ENCODE data around the gene RNF223.
"Not testable (repeated sequence)": the region's sequence is repeated elsewhere in the genome, so short reads cannot be mapped to it uniquely, and the experiment has no call there.

Gene RNF223

DNA sequence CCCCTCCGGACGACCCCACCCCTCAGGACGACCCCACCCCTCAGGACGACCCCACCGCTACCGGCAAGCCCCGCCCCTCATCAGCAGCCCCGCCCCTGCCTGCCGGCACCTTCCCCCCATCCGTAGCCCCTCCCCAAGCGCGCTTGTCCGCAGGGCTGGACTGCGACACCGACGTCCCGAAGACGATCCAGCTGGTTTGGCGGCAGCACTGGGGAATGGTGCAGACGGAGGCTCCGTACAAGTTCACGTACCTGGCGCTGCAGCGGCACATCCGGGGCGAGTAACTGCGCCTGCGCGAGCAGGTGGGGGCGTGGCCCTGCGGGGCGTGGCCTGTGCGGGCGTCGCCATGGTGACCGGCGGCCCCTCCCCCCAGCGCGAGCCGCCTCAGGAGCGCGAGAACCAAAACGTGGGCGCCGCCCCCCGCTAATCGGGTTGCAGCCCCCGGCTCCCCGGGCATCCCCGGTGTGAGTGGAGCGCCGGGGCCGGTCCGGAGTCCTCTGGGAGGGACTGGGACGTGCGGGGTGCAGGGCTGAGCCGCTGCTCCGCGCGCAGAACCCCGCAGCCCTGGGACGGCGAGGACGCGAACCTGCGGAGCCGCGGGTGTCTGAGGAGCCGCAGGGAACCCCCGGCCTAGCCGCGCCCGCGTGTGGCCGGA, 4.9 kb downstream of the RNF223 start:
- H3K27ac ChIP-seq (ENCODE audit: low read depth, low read length) = no peak overlapping the region
- no peaks in the 10 kb centered on the region for H3K9me3 ChIP-seq (ENCODE audit: control insufficient read depth, insufficient read depth, low read depth, low read length)
- peaks cover 9% of the 10 kb centered on the region for H3K4me1 ChIP-seq (ENCODE audit: control insufficient read depth, insufficient read depth, low read length)
- peaks cover 59% of the 10 kb centered on the region for H3K27me3 ChIP-seq (ENCODE audit: control insufficient read depth, insufficient read depth, low read length)
- H3K36me3 ChIP-seq (ENCODE audit: control insufficient read depth, insufficient read depth, low read length) = no peaks in the 10 kb centered on the region
- H3K4me3 ChIP-seq (ENCODE audit: low read depth, low read length) = peak overlapping the region; percentile 95
- no peak overlapping the region for H3K9ac ChIP-seq (ENCODE audit: low read length)

DNA sequence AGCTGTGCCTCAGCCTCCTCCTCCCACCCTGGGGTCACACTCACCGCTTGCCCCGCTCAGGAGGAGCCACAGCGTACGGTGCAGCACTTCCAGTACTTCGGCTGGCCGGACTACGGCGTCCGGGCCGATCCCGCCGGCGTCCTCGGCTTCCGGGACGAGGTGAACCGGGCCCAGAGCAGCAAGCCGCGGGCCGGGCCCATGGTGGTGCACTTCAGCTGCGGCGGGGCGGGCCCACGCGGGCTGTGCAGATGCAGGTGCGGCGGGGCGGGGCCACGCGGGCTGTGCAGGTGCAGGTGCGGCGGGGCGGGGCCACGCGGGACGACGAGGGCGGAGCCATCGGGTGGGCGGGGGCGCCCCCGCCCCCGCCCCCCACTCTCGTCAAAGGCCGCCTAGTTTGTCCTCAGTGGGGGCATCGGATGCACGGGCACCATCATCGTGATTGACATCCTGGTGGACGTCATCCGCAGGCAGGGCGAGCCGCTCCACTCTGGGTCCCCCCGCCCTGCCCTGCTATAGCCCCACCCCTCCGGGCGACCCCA, 5.5 kb downstream of the RNF223 start:
- H3K4me3 ChIP-seq (ENCODE audit: low read depth, low read length) = peak overlapping the region; percentile 95
- no peak overlapping the region for H3K9ac ChIP-seq (ENCODE audit: low read length)
- H3K27ac ChIP-seq (ENCODE audit: low read depth, low read length) = no peak overlapping the region

GRCh38 chr1:1067860-1068516, 6.1 kb downstream of the RNF223 start:
- Histone ChIP-seq H3K4me1 (ENCODE audit: control insufficient read depth, insufficient read depth, low read length) (peaks cover 21% of the 10 kb centered on the region), H3K36me3 (ENCODE audit: control insufficient read depth, insufficient read depth, low read length) (no peaks in the 10 kb centered on the region), H3K9me3 (ENCODE audit: control insufficient read depth, insufficient read depth, low read depth, low read length) (no peaks in the 10 kb centered on the region), H3K27me3 (ENCODE audit: control insufficient read depth, insufficient read depth, low read length) (peaks cover 65% of the 10 kb centered on the region), H3K9ac (ENCODE audit: low read length) (no peak overlapping the region), H3K4me3 (ENCODE audit: low read depth, low read length) (peak overlapping the region; percentile 95), H3K27ac (ENCODE audit: low read depth, low read length) (no peak overlapping the region)

More for the DNA sequence above, 5.5 kb downstream of the RNF223 start:
- Histone ChIP-seq H3K4me1 (ENCODE audit: control insufficient read depth, insufficient read depth, low read length) (peaks cover 15% of the 10 kb centered on the region), H3K36me3 (ENCODE audit: control insufficient read depth, insufficient read depth, low read length) (no peaks in the 10 kb centered on the region), H3K27me3 (ENCODE audit: control insufficient read depth, insufficient read depth, low read length) (peaks cover 59% of the 10 kb centered on the region), H3K9me3 (ENCODE audit: control insufficient read depth, insufficient read depth, low read depth, low read length) (no peaks in the 10 kb centered on the region)

- peaks cover 25% of the 10 kb centered on the region for H3K4me1 ChIP-seq (ENCODE audit: control insufficient read depth, insufficient read depth, low read length)
- H3K9me3 ChIP-seq (ENCODE audit: control insufficient read depth, insufficient read depth, low read depth, low read length) = no peaks in the 10 kb centered on the region
- H3K36me3 ChIP-seq (ENCODE audit: control insufficient read depth, insufficient read depth, low read length) = no peaks in the 10 kb centered on the region
- H3K4me3 ChIP-seq (ENCODE audit: low read depth, low read length) = no peak overlapping the region
- no peak overlapping the region for H3K9ac ChIP-seq (ENCODE audit: low read length)
- H3K27ac ChIP-seq (ENCODE audit: low read depth, low read length) = no peak overlapping the region
- H3K27me3 ChIP-seq (ENCODE audit: control insufficient read depth, insufficient read depth, low read length) = peaks cover 71% of the 10 kb centered on the region
Observed at GRCh38 chr1:1067284-1067859, 6.7 kb downstream of the RNF223 start.

DNA sequence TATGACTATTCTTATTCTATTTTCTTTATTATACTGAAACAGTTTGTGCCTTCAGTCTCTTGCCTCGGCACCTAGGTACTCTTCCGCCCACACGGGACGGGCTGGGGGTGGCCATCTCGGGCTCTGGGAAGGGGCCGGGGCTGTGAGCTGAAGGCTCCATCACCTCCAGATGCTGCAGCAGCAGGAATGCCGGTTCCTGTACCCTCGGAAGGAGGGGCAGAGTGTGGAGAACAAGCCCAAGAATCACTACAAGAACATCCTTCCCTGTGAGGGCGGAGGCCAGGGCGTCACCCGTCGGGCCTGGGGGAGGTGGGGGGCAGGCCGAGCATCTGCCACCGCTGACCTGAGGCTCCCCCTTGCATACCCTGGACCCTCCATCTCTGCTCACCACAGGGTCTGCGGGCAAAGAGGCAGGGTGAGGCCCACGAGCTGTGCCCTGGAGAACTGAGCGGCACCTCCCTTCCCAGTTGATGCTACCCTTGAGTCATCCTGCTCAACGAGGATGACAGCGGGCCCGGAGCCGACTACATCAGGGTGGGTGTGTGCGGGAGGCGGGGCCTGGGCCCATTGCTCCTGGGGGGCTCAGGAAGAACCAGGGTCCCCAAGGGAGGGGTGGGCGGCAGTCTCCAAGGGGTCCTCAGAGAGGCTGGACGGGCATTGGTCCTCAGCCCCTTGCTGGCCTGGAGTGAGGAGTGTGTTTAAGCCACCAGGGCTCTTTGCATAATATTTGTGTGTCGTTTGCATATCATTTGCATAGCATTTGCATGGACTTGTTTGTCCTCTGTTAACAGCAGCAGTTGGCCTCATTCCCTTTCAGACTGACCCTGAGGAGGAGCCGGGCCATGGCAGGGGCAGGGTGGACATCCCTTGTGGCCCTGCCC, 7.5 kb downstream of the RNF223 start:
- Histone ChIP-seq H3K9me3 (ENCODE audit: control insufficient read depth, insufficient read depth, low read depth, low read length) (no peaks in the 10 kb centered on the region), H3K4me3 (ENCODE audit: low read depth, low read length) (no peak overlapping the region), H3K9ac (ENCODE audit: low read length) (no peak overlapping the region), H3K27me3 (ENCODE audit: control insufficient read depth, insufficient read depth, low read length) (peaks cover 76% of the 10 kb centered on the region), H3K36me3 (ENCODE audit: control insufficient read depth, insufficient read depth, low read length) (no peaks in the 10 kb centered on the region), H3K4me1 (ENCODE audit: control insufficient read depth, insufficient read depth, low read length) (peaks cover 25% of the 10 kb centered on the region), H3K27ac (ENCODE audit: low read depth, low read length) (no peak overlapping the region)

DNA sequence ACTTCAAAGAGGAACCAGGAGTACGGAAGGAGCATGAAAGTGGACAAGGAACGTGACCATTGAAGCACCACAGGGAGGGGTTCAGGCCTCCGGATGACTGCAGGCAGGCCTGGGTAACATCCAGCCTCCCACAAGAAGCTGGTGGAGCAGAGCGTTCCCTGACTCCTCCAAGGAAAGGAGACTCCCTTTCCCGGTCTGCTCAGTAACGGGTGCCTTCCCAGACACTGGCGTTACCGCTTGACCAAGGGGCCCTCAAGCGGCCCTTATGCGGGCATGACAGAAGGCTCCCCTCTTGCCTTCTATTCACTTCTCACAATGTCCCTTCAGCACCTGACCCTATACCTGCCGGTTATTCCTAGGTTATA, 8.2 kb downstream of the RNF223 start:
- Histone ChIP-seq H3K27me3 (ENCODE audit: control insufficient read depth, insufficient read depth, low read length) (peaks cover 78% of the 10 kb centered on the region), H3K4me1 (ENCODE audit: control insufficient read depth, insufficient read depth, low read length) (peaks cover 25% of the 10 kb centered on the region)
- not testable (repeated sequence) for H3K27ac ChIP-seq (ENCODE audit: low read depth, low read length); H3K9ac ChIP-seq (ENCODE audit: low read length); H3K36me3 ChIP-seq (ENCODE audit: control insufficient read depth, insufficient read depth, low read length); H3K4me3 ChIP-seq (ENCODE audit: low read depth, low read length); H3K9me3 ChIP-seq (ENCODE audit: control insufficient read depth, insufficient read depth, low read depth, low read length)

GRCh38 chr1:1065265-1065939, 8.7 kb downstream of the RNF223 start:
- Histone ChIP-seq H3K36me3 (ENCODE audit: control insufficient read depth, insufficient read depth, low read length) (no peaks in the 10 kb centered on the region), H3K27me3 (ENCODE audit: control insufficient read depth, insufficient read depth, low read length) (peaks cover 78% of the 10 kb centered on the region), H3K27ac (ENCODE audit: low read depth, low read length) (no peak overlapping the region), H3K4me1 (ENCODE audit: control insufficient read depth, insufficient read depth, low read length) (peaks cover 27% of the 10 kb centered on the region), H3K4me3 (ENCODE audit: low read depth, low read length) (no peak overlapping the region), H3K9ac (ENCODE audit: low read length) (no peak overlapping the region), H3K9me3 (ENCODE audit: control insufficient read depth, insufficient read depth, low read depth, low read length) (no peaks in the 10 kb centered on the region)

DNA sequence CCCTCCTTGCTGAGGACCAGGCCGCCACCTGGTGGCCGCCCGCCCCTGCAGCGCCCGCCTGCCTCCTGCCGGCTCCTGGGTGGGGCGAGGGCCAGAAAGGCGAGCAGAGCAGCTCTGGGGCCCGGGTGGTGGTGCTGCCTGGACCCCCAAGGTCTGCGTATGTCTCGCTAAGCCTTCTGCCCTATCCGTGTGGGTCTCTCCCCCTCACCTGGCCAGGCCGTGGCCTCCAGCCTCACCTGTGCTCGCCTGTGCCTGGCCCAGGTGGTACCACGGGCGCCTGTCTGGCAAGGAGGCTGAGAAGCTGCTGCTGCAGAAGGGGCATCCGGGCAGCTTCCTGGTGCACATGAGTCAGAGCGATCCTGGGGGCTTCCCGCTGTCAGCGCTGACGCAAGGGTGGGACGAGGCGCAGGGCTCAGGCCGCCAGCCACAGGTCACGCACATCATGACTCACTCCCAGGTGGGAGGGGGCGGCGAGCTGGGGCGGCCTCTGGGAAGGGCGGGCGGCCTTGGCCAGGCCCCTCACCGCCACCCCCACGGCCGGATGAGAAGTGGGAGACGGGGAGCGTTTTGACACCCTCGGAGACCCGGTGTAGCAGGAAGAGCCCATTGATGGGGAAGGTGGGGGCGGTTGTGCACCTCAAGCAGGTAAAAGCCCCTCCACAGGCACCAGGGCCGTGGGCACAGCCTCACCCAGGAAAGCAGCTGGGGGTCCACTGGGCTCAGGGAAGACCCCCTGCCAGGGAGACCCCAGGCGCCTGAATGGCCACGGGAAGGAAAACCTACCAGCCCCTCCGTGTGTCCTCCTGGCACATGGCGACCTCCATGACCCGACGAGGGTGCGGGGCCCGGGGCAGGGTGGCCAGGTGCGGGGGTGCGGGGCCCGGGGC, 9.9 kb downstream of the RNF223 start:
- H3K9me3 ChIP-seq (ENCODE audit: control insufficient read depth, insufficient read depth, low read depth, low read length) = no peaks in the 10 kb centered on the region
- peaks cover 77% of the 10 kb centered on the region for H3K27me3 ChIP-seq (ENCODE audit: control insufficient read depth, insufficient read depth, low read length)
- H3K9ac ChIP-seq (ENCODE audit: low read length) = peak overlapping the region; percentile 57
- peak overlapping the region; percentile 57 for H3K4me3 ChIP-seq (ENCODE audit: low read depth, low read length)
- H3K4me1 ChIP-seq (ENCODE audit: control insufficient read depth, insufficient read depth, low read length) = peaks cover 23% of the 10 kb centered on the region
- H3K27ac ChIP-seq (ENCODE audit: low read depth, low read length) = no peak overlapping the region
- H3K36me3 ChIP-seq (ENCODE audit: control insufficient read depth, insufficient read depth, low read length) = no peaks in the 10 kb centered on the region

GRCh38 chr1:1063261-1063944, 10.7 kb downstream of the RNF223 start:
- no peak overlapping the region for H3K27ac ChIP-seq (ENCODE audit: low read depth, low read length)
- H3K9me3 ChIP-seq (ENCODE audit: control insufficient read depth, insufficient read depth, low read depth, low read length) = no peaks in the 10 kb centered on the region
- peaks cover 30% of the 10 kb centered on the region for H3K4me1 ChIP-seq (ENCODE audit: control insufficient read depth, insufficient read depth, low read length)
- H3K4me3 ChIP-seq (ENCODE audit: low read depth, low read length) = no peak overlapping the region
- no peaks in the 10 kb centered on the region for H3K36me3 ChIP-seq (ENCODE audit: control insufficient read depth, insufficient read depth, low read length)
- no peak overlapping the region for H3K9ac ChIP-seq (ENCODE audit: low read length)
- H3K27me3 ChIP-seq (ENCODE audit: control insufficient read depth, insufficient read depth, low read length) = peaks cover 84% of the 10 kb centered on the region

All from HUES6 (cell line).